Astrocyte (in vitro differentiated cells and primary cell): Measurements from ENCODE around the gene DNASE2B.

ENCODE experiments used
- CTCF ChIP-seq: IDR thresholded peaks from 2 replicates; pipeline ENCODE4 v1.5.1; 2011; ENCODE audit warnings: low read depth, mild to moderate bottlenecking, inconsistent platforms, low read length, moderate library complexity; ENCODE audit not compliant: insufficient read depth
- EZH2 ChIP-seq: IDR thresholded peaks from 2 replicates; pipeline ENCODE4 v1.6.1; 2012; ENCODE audit warnings: mild to moderate bottlenecking, low read length, inconsistent platforms; ENCODE audit not compliant: insufficient read depth

DNA sequence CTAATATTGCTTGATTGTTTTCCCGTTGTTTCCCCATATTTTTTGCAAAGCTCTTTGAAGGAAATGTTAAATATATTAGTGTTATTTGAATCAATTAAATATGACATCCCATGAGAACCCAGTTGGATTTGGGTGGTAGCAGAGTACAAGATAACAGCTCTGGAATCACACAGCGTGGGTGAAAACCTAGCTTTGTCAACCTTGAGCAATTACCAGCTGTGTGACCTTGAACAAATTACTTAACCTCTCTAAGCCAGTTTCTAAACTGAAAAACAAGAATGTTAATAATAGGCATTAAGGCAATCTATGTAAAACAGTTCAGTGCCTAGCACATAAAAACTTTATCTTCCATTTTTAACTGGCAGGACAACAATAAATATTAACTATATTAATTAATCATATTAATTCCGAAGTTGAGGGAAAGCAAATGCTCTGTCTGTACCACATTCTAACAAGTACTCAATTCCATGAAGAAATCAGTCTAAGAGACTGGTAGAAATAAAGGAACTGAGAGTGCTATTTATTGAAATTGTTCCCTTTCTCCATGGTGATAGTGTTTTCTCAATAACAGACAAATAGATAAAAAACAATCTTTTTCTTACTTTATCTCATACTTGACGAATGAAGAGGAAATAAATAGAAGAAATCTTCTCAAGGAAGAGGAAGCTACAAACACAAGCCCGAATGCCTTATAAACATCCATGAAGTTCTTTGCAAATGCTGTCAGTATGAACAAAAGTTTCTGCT is 27.0 kb downstream of the DNASE2B start:
- no peak for TF ChIP-seq CTCF
- TF ChIP-seq EZH2, result no peak
